ENCODE data around the gene TAGLN2. TPM values are rescaled to one million over a fixed set of nuclear protein-coding genes. Genes with fewer than 3 reads are reported as not detected.

TAGLN2 gene
- polyA plus RNA-seq, 3 donors: 658 to 1,259 (median 918) TPM

GRCh38 chr1:159911326-159912070 is 13.8 kb downstream of the TAGLN2 start:
- Mint-ChIP-seq H3K9me3 (no peaks in the 10 kb centered on the region), H3K4me3 (no peak overlapping the region), H3K36me3 (peaks cover 32 to 36% of the 10 kb centered on the region in 2 donors), H3K4me1 (peaks cover 37% of the 10 kb centered on the region), H3K27ac (peak overlapping the region; percentile 91 to 99 (median 97)), H3K27me3 (ENCODE audit: low read depth in 3 of 3) (peaks cover 0 to 3% (median 1%) of the 10 kb centered on the region in 3 donors)
- Histone ChIP-seq H3K27me3 (ENCODE audit: control insufficient read depth in 2 of 2, insufficient read depth in 2 of 2, low read length in 2 of 2) (no peaks in the 10 kb centered on the region), H3K27ac (ENCODE audit: low read depth in 1 of 2, low read length in 2 of 2) (peak overlapping the region; percentile 34 to 92), H3K4me2 (replicated peaks; ENCODE audit: extremely low read depth, low read length, poor library complexity, severe bottlenecking) (no peak overlapping the region), H3K9me3 (replicated peaks in 1 of 2; ENCODE audit: control insufficient read depth in 1 of 2, insufficient read depth in 1 of 2, low read length in 2 of 2) (no peaks in the 10 kb centered on the region), H2AFZ (ENCODE audit: insufficient read depth, low read depth, low read length, poor library complexity, severe bottlenecking) (no peak overlapping the region), H3K79me2 (ENCODE audit: insufficient read depth, low read length) (no peaks in the 10 kb centered on the region), H4K20me1 (ENCODE audit: insufficient read depth, low read length) (peaks cover 5% of the 10 kb centered on the region), H3K36me3 (replicated peaks in 1 of 2; ENCODE audit: control insufficient read depth in 1 of 2, insufficient read depth in 2 of 2, low read length in 2 of 2) (peaks cover 9 to 19% of the 10 kb centered on the region in 2 donors), H3K4me1 (ENCODE audit: control insufficient read depth in 1 of 2, insufficient read depth in 2 of 2, low read length in 2 of 2) (peaks cover 23 to 29% of the 10 kb centered on the region in 2 donors), H3K4me3 (replicated peaks in 1 of 3; ENCODE audit: low read depth in 2 of 3, low read length in 3 of 3) (no peak overlapping the region), H3K9ac (ENCODE audit: insufficient read depth, low read length, poor library complexity, severe bottlenecking) (peak overlapping the region; percentile 51)
- intact Hi-C loops (cut with micrococcal nuclease): no loop called here
- DNase-seq: peak; percentile 54 to 76 (median 64)
- no peak for TF ChIP-seq CTCF (IDR thresholded peaks at IDR 0.05)
- 50% methylated on average over 2 of the region's 6 CpGs for WGBS (ENCODE audit: insufficient coverage)

- H3K4me2 ChIP-seq (replicated peaks; ENCODE audit: extremely low read depth, low read length, poor library complexity, severe bottlenecking): no peak overlapping the region
- no peak overlapping the region for H2AFZ ChIP-seq (ENCODE audit: insufficient read depth, low read depth, low read length, poor library complexity, severe bottlenecking)
- Mint-ChIP-seq H3K4me1 (peaks cover 36% of the 10 kb centered on the region), H3K4me3 (no peak overlapping the region), H3K36me3 (peaks cover 9 to 10% of the 10 kb centered on the region in 2 donors), H3K9me3 (peaks cover 0 to 8% (median 2%) of the 10 kb centered on the region in 7 donors), H3K27me3 (ENCODE audit: low read depth in 3 of 3) (peaks cover 0 to 3% (median 0%) of the 10 kb centered on the region in 3 donors), H3K27ac (peak overlapping the region in 6 of 7 donors; percentile 23 to 83 (median 52))
- H3K9ac ChIP-seq (ENCODE audit: insufficient read depth, low read length, poor library complexity, severe bottlenecking): no peak overlapping the region
- no peaks in the 10 kb centered on the region for H3K36me3 ChIP-seq (replicated peaks in 1 of 2; ENCODE audit: control insufficient read depth in 1 of 2, insufficient read depth in 2 of 2, low read length in 2 of 2)
- DNase-seq: no peak
- intact Hi-C loops (cut with micrococcal nuclease): no loop called here
- no peak overlapping the region for H3K4me3 ChIP-seq (replicated peaks in 1 of 3; ENCODE audit: low read depth in 2 of 3, low read length in 3 of 3)
- H3K27me3 ChIP-seq (ENCODE audit: control insufficient read depth in 2 of 2, insufficient read depth in 2 of 2, low read length in 2 of 2): no peaks in the 10 kb centered on the region
- H3K4me1 ChIP-seq (ENCODE audit: control insufficient read depth in 1 of 2, insufficient read depth in 2 of 2, low read length in 2 of 2): peaks cover 23 to 29% of the 10 kb centered on the region in 2 donors
- H3K79me2 ChIP-seq (ENCODE audit: insufficient read depth, low read length): no peaks in the 10 kb centered on the region
- H4K20me1 ChIP-seq (ENCODE audit: insufficient read depth, low read length): no peaks in the 10 kb centered on the region
- TF ChIP-seq CTCF (IDR thresholded peaks at IDR 0.05): no peak
- no peak overlapping the region for H3K27ac ChIP-seq (ENCODE audit: low read depth in 1 of 2, low read length in 2 of 2)
- WGBS (ENCODE audit: insufficient coverage): 96% methylated on average over 5 of the region's 9 CpGs
- peaks cover 0 to 2% of the 10 kb centered on the region in 2 donors for H3K9me3 ChIP-seq (replicated peaks in 1 of 2; ENCODE audit: control insufficient read depth in 1 of 2, insufficient read depth in 1 of 2, low read length in 2 of 2)
Observed at GRCh38 chr1:159908031-159908940, 17.0 kb downstream of the TAGLN2 start.

Measured in CD14-positive monocyte (primary cell).